ENCODE measurements around the gene VAV3. TPM values are rescaled to one million over a fixed set of nuclear protein-coding genes. Genes with fewer than 3 reads are reported as not detected.

The VAV3 gene
- total RNA-seq, 1 experiment from 2014 or later = 0.57 TPM

DNA sequence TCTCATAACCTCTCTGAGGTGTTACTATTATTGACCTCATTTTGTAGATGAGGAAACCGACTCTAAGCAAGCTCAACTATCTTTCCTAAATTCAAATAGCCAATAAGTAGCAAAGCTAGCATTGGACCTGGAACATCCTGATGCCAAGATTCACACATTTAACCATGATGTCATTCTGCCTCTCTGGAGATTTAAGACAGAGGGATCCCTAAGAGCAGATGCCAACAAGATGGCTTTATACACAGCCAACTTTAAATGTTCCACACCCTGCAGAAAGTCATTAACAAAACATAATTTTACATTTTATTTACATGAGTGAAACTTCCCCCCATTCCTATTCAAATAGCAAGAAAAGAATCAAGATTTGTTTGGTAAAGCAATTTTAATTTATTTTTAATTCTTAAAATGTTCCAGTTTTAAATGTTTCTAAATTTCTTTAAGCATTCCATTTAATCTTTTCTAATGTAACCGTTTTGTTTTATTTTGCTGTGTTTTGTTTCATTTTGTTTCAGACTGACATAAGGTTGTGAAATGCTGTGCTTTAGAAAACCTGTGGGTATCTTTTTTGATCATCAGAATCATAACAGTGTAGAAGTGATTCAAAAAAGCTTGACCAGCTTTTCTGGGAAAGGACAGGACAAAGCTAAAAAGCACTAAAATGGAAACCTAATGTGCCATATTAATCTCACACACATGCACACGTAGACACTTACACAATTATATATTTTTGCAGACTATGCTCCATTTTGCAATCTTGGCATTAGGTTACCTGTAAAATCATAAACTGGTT lies 7.6 kb upstream of the VAV3 start:
- no peak for TF ChIP-seq CTCF (IDR thresholded peaks at IDR 0.05; ENCODE audit: insufficient read depth in 1 of 2, low read depth in 1 of 2, low read length in 1 of 2, severe bottlenecking in 1 of 2, unreplicated experiment in 1 of 2)
- no peaks in the 10 kb centered on the region for H3K27me3 ChIP-seq (replicated peaks; ENCODE audit: control insufficient read depth, insufficient read depth, low read length)
- H3K4me1 ChIP-seq = no peaks in the 10 kb centered on the region
- no TSS peak for BruUV-seq (replicated peaks)
- no peak overlapping the region for H3K4me3 ChIP-seq (ENCODE audit: low read depth, low read length)
- ChIA-PET POLR2A (no interaction called here), CTCF (no interaction called here)
- DNase-seq = no peak
- Mint-ChIP-seq H3K27ac (ENCODE audit: unreplicated experiment) (no peak overlapping the region), H3K4me3 (ENCODE audit: unreplicated experiment) (no peak overlapping the region), H3K27me3 (ENCODE audit: insufficient read depth, unreplicated experiment) (no peaks in the 10 kb centered on the region), H3K9me3 (ENCODE audit: unreplicated experiment) (no peaks in the 10 kb centered on the region), H3K4me1 (ENCODE audit: low read depth, unreplicated experiment) (no peaks in the 10 kb centered on the region), H3K36me3 (ENCODE audit: insufficient read depth, unreplicated experiment) (no peaks in the 10 kb centered on the region)
- H3K9me3 ChIP-seq = no peaks in the 10 kb centered on the region
- intact Hi-C loops (cut with micrococcal nuclease; ENCODE audit: unreplicated experiment) = no loop called here
- H3K36me3 ChIP-seq (ENCODE audit: control insufficient read depth, insufficient read depth, low read length) = no peaks in the 10 kb centered on the region

- Mint-ChIP-seq H3K27me3 (ENCODE audit: insufficient read depth, unreplicated experiment) (no peaks in the 10 kb centered on the region), H3K36me3 (ENCODE audit: insufficient read depth, unreplicated experiment) (no peaks in the 10 kb centered on the region), H3K4me1 (ENCODE audit: low read depth, unreplicated experiment) (no peaks in the 10 kb centered on the region), H3K4me3 (ENCODE audit: unreplicated experiment) (no peak overlapping the region), H3K27ac (ENCODE audit: unreplicated experiment) (no peak overlapping the region), H3K9me3 (ENCODE audit: unreplicated experiment) (no peaks in the 10 kb centered on the region)
- POLR2A ChIA-PET = no interaction called here
- CTCF ChIA-PET = no interaction called here
- Histone ChIP-seq H3K4me1 (no peaks in the 10 kb centered on the region), H3K27me3 (replicated peaks; ENCODE audit: control insufficient read depth, insufficient read depth, low read length) (no peaks in the 10 kb centered on the region), H3K4me3 (ENCODE audit: low read depth, low read length) (no peak overlapping the region), H3K36me3 (ENCODE audit: control insufficient read depth, insufficient read depth, low read length) (no peaks in the 10 kb centered on the region), H3K9me3 (no peaks in the 10 kb centered on the region)
- intact Hi-C loops (cut with micrococcal nuclease; ENCODE audit: unreplicated experiment) = no loop called here
- BruUV-seq (replicated peaks) = no TSS peak
- DNase-seq = no peak
- TF ChIP-seq CTCF (IDR thresholded peaks at IDR 0.05; ENCODE audit: insufficient read depth in 1 of 2, low read depth in 1 of 2, low read length in 1 of 2, severe bottlenecking in 1 of 2, unreplicated experiment in 1 of 2) = no peak
These were observed 1.6 kb upstream of the VAV3 start for GRCh38 chr1:107966550-107966949.

DNA sequence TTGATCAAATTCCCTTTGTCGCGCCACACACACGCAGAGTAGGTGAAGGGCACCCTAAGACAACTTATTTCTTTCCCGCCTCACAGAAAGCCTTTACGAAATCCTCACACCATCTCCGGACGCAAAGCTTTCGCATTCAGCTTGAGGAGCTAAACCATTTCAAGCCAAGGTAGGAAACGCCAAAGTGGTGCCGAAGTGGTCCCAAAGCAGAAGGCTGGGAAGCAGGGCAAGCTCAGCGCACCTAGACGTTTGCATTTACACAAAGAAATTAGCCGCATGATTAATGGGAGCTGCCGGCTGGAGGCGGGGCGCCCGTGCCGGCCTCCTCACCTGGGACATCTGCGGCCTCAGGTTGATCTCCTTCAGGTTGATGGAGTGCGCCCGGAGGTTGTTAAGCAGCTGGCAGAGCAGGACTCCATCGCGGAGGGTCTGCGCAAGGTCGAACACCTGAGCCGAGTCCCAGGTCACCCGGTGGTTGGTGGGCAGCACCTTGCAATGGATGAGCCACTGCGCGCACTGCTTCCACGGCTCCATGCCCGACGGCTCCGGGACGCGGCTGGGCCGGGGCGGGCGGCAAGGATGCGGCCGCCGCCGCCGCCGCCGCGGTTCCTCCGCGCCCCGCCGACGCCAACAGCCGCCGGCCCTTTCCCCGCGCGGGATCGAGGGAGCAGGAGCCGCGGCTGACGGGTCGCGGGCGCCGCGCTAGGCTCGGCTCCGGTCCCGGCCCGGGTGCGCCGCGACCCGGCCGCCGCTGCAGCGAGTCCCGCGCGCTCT lies 457 bp downstream of the VAV3 start:
- H3K4me1 Mint-ChIP-seq (ENCODE audit: low read depth, unreplicated experiment) = no peaks in the 10 kb centered on the region
- ChIA-PET CTCF (no interaction called here), POLR2A (no interaction called here)
- no peak overlapping the region for H3K27ac Mint-ChIP-seq (ENCODE audit: unreplicated experiment)
- intact Hi-C loops (cut with micrococcal nuclease; ENCODE audit: unreplicated experiment) = no loop called here
- H3K4me3 Mint-ChIP-seq (ENCODE audit: unreplicated experiment) = peak overlapping the region; percentile 64
- no peaks in the 10 kb centered on the region for H3K36me3 ChIP-seq (ENCODE audit: control insufficient read depth, insufficient read depth, low read length)
- H3K4me3 ChIP-seq (ENCODE audit: low read depth, low read length) = no peak overlapping the region
- peaks cover 7% of the 10 kb centered on the region for H3K9me3 Mint-ChIP-seq (ENCODE audit: unreplicated experiment)
- no peaks in the 10 kb centered on the region for H3K36me3 Mint-ChIP-seq (ENCODE audit: insufficient read depth, unreplicated experiment)
- H3K27me3 Mint-ChIP-seq (ENCODE audit: insufficient read depth, unreplicated experiment) = no peaks in the 10 kb centered on the region
- peak in 1 of 2 experiments; percentile 1 for DNase-seq
- no peaks in the 10 kb centered on the region for H3K9me3 ChIP-seq
- TF ChIP-seq CTCF (IDR thresholded peaks at IDR 0.05; ENCODE audit: insufficient read depth in 1 of 2, low read depth in 1 of 2, low read length in 1 of 2, severe bottlenecking in 1 of 2, unreplicated experiment in 1 of 2) = no peak
- BruUV-seq (replicated peaks) = no TSS peak
- H3K27me3 ChIP-seq (replicated peaks; ENCODE audit: control insufficient read depth, insufficient read depth, low read length) = no peaks in the 10 kb centered on the region
- no peaks in the 10 kb centered on the region for H3K4me1 ChIP-seq

Measured in Caco-2 (cell line).